ENCODE measurements around the gene GGTLC2.

DNA sequence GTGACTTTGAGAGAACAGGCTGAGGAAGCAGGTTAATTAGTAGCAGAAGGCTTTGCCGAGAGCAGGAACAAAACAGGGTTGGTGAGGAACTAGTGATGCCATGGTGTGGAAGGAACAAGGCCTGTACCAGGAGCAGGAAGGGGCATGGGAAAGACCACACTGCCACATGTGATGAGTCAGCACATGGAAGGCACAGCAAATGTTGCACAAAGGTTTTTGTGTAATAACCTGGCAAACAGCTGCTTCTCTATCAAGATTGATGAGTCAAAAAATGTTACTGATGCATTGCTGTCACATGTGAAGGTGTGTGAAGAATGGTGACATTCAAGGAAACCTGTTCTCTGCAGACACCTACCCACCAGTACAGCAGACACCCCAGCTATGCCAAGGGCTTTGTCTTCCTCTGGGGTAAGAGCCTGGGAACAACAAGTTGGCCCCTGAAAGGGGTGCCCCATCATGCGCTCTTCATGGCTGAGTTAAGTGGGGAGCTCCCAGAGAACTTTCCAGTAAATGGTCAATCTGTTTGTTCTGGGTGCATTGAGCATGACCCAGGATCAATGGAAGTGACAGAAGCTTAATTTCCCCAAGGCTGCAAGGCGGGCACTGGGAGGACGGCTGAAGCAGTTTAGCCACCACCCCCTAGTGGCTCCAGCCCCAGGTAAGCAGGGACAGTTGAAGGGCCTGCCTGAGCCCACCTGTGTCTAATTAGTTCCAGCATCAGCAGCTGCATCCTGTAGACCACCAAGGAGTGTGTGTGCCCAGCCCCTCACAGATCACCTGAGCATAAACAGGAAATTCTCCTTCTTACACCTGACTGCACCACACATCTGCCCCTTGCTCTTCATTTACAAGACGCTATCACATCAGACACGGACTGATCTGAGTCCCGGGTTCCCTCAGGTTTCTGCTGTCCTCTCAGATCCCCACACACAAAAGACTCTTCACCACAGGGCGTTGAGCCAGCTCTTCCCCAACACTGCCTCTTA, 47.6 kb downstream of the GGTLC2 start:
- TF ChIP-seq POLR2A (IDR thresholded peaks at IDR 0.05) (no peak), EP300 (IDR thresholded peaks at IDR 0.05) (no peak)
- TF ChIP-seq, protein P1, sequence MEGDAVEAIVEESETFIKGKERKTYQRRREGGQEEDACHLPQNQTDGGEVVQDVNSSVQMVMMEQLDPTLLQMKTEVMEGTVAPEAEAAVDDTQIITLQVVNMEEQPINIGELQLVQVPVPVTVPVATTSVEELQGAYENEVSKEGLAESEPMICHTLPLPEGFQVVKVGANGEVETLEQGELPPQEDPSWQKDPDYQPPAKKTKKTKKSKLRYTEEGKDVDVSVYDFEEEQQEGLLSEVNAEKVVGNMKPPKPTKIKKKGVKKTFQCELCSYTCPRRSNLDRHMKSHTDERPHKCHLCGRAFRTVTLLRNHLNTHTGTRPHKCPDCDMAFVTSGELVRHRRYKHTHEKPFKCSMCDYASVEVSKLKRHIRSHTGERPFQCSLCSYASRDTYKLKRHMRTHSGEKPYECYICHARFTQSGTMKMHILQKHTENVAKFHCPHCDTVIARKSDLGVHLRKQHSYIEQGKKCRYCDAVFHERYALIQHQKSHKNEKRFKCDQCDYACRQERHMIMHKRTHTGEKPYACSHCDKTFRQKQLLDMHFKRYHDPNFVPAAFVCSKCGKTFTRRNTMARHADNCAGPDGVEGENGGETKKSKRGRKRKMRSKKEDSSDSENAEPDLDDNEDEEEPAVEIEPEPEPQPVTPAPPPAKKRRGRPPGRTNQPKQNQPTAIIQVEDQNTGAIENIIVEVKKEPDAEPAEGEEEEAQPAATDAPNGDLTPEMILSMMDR (IDR thresholded peaks at IDR 0.05), result no peak

All from ovary (tissue), 3 donors.